ENCODE results near the gene PLCB2. TPM values are rescaled to one million over a fixed set of nuclear protein-coding genes. Genes with fewer than 3 reads are reported as not detected.

Gene PLCB2
- total and polyA plus RNA-seq, 9 of the 15 experiments (the other 6 are each of a cell fraction or from before 2014, with no cell fraction given) = 0.37 to 12.3 (median 8.0) TPM

- TF ChIP-seq KDM4B (IDR thresholded peaks at IDR 0.05; ENCODE audit: borderline replicate concordance in 2 of 2, low read depth in 1 of 2) (no peak), DACH1 (IDR thresholded peaks at IDR 0.05; ENCODE audit: partially characterized antibody) (no peak), PHF21A (IDR thresholded peaks at IDR 0.05; ENCODE audit: borderline replicate concordance, low read depth) (no peak), TAF7 (tag; IDR thresholded peaks at IDR 0.05) (no peak)
Measured at GRCh38 chr15:40245666-40246450, 61.9 kb downstream of the PLCB2 start (continued).

- H3K4me3 ChIP-seq = no peak overlapping the region
- H3K4me2 ChIP-seq (ENCODE audit: insufficient read depth, low read length) = no peak overlapping the region
- no peaks in the 10 kb centered on the region for H3K9me1 ChIP-seq (ENCODE audit: control insufficient read depth, insufficient read depth, low read length)
- ATAC-seq (no peak), FAIRE-seq (no peak), DNase-seq (ENCODE audit: extremely low read depth in 1 of 4, low spot score in 3 of 4) (no peak)
- CTCF ChIA-PET (ENCODE audit: low intra/inter-chr PET ratio) = no interaction called here
- peaks cover 0 to 23% of the 10 kb centered on the region in 2 experiments; a peak in 2 of 5 replicates for H3K27me3 ChIP-seq (ENCODE audit: control insufficient read depth in 2 of 2, insufficient read depth in 2 of 2, low read length in 2 of 2)
- TF ChIP-seq CEBPB (tag; IDR thresholded peaks at IDR 0.05) = peak; percentile 39; the same call in 1 of the 2 replicates
- no peak for TF ChIP-seq SIRT6 (IDR thresholded peaks at IDR 0.05; ENCODE audit: low read depth, low read length)
- no peak for TF ChIP-seq ERF (CRISPR knock-in tag; IDR thresholded peaks at IDR 0.05)
- H3K36me3 ChIP-seq (ENCODE audit: control insufficient read depth, insufficient read depth, low read length) = no peaks in the 10 kb centered on the region
- BruUV-seq (replicated peaks) = no TSS peak
- intact Hi-C loops (cut with micrococcal nuclease) (no loop called here), in situ Hi-C loops (cut with MboI) (no loop called here)
- H3K27ac ChIP-seq (ENCODE audit: extremely low read depth, low read depth, low read length) = no peak overlapping the region
- H3K4me1 ChIP-seq (replicated peaks in 1 of 2; ENCODE audit: control insufficient read depth in 2 of 2, insufficient read depth in 2 of 2, low read length in 2 of 2) = peaks cover 20 to 29% of the 10 kb centered on the region in 2 experiments; a peak in 4 of 5 replicates
- H4K20me1 ChIP-seq (replicated peaks; ENCODE audit: control insufficient read depth, insufficient read depth, low read length) = no peaks in the 10 kb centered on the region
- H2AFZ ChIP-seq (ENCODE audit: low read depth, low read length) = peak overlapping the region; percentile 35; the same call in 1 of the 2 replicates
- peak overlapping the region in 1 of 2 experiments; percentile 4; a peak in 1 of 4 replicates for H3K9ac ChIP-seq (ENCODE audit: insufficient read depth in 1 of 2, low read depth in 2 of 2, low read length in 2 of 2)
- H3K79me2 ChIP-seq (ENCODE audit: control insufficient read depth, insufficient read depth, low read length) = no peaks in the 10 kb centered on the region
- WGBS (ENCODE audit: insufficient coverage, low coverage, missing lambda C conversion rate) = 38% methylated on average over 5 of the region's 5 CpGs
- H3K9me3 ChIP-seq (replicated peaks; ENCODE audit: control insufficient read depth, insufficient read depth, low read depth, low read length) = no peaks in the 10 kb centered on the region
- POLR2A ChIA-PET = no interaction called here
Measured at GRCh38 chr15:40244961-40245523, 62.7 kb downstream of the PLCB2 start.
